Measurements from ENCODE around the gene STYX.

STYX gene

GRCh38 chr14:52790756-52791222 is 60.8 kb downstream of the STYX start:
- H3K4me3 ChIP-seq (ENCODE audit: low read depth, low read length) = peak overlapping the region; percentile 83
- no peak for TF ChIP-seq CTCF (IDR thresholded peaks at IDR 0.05; ENCODE audit: borderline replicate concordance, insufficient read depth, low read depth, low read length)

- TF ChIP-seq CTCF (IDR thresholded peaks at IDR 0.05; ENCODE audit: borderline replicate concordance, insufficient read depth, low read depth, low read length) = no peak
- H3K4me3 ChIP-seq (ENCODE audit: low read depth, low read length) = peak within 1 kb of the TSS; percentile 83
These were observed 61.5 kb downstream of the STYX start, which contains the start of gene GNPNAT1 for GRCh38 chr14:52791223-52792096. TSS of gene GNPNAT1 (minus strand) at chr14:52791607. CDS start at chr14:52784650, 6,957 bp downstream.

GRCh38 chr14:52792097-52792415 is 62.1 kb downstream of the STYX start:
- TF ChIP-seq CTCF (IDR thresholded peaks at IDR 0.05; ENCODE audit: borderline replicate concordance, insufficient read depth, low read depth, low read length) = no peak
- H3K4me3 ChIP-seq (ENCODE audit: low read depth, low read length) = peak overlapping the region; percentile 47

- no peak for TF ChIP-seq CTCF (IDR thresholded peaks at IDR 0.05; ENCODE audit: borderline replicate concordance, insufficient read depth, low read depth, low read length)
- H3K4me3 ChIP-seq (ENCODE audit: low read depth, low read length) = no peak overlapping the region
These were observed 63.1 kb downstream of the STYX start for GRCh38 chr14:52793061-52793460.

- no peak for TF ChIP-seq CTCF (IDR thresholded peaks at IDR 0.05; ENCODE audit: borderline replicate concordance, insufficient read depth, low read depth, low read length)
- H3K4me3 ChIP-seq (ENCODE audit: low read depth, low read length) = no peak overlapping the region
These were observed 67.7 kb downstream of the STYX start for GRCh38 chr14:52797653-52798052.

- TF ChIP-seq CTCF (IDR thresholded peaks at IDR 0.05; ENCODE audit: borderline replicate concordance, insufficient read depth, low read depth, low read length) = no peak
- no peak overlapping the region for H3K4me3 ChIP-seq (ENCODE audit: low read depth, low read length)
These were observed 68.9 kb downstream of the STYX start for GRCh38 chr14:52798826-52799225.
